Suprapubic skin (tissue), 4 donors: ENCODE results near the gene ATP8B1. TPM values are rescaled to one million over a fixed set of nuclear protein-coding genes. Genes with fewer than 3 reads are reported as not detected.
"Not testable (repeated sequence)": the region's sequence is repeated elsewhere in the genome, so short reads cannot be mapped to it uniquely, and the experiment has no call there.

Experiments used
- DNase-seq, 2 donors: peaks; one replicate each; pipeline ENCODE4 v3.0.0-alpha.2; 2019; ENCODE audit warnings: low spot score in 2 of 2
- H3K27ac ChIP-seq: fragments of 200-600 bp; sonication (generic); one replicate; pipeline ENCODE4 v1.5.1; 2019
- H3K27me3 ChIP-seq: fragments of 200-600 bp; sonication (generic); one replicate; pipeline ENCODE4 v1.5.1; 2019
- H3K36me3 ChIP-seq: fragments of 200-600 bp; sonication (generic); one replicate; pipeline ENCODE4 v1.5.1; 2019
- H3K4me1 ChIP-seq: fragments of 200-600 bp; sonication (generic); one replicate; pipeline ENCODE4 v1.5.1; 2019
- H3K4me3 ChIP-seq: fragments of 200-600 bp; sonication (generic); one replicate; pipeline ENCODE4 v1.5.1; 2019; ENCODE audit warnings: mild to moderate bottlenecking
- H3K9me3 ChIP-seq: fragments of 200-600 bp; sonication (generic); one replicate; pipeline ENCODE4 v1.5.1; 2019
- CTCF ChIP-seq, 2 donors: fragments of 200-600 bp in 1 of 2; fragments of 450-650 bp in 1 of 2; sonication (generic) in 1 of 2; IDR thresholded peaks; one replicate each; pipeline ENCODE4 v1.5.1; 2016 to 2019; ENCODE audit warnings: antibody characterized with exemption in 2 of 2, mild to moderate bottlenecking in 1 of 2, moderate library complexity in 1 of 2
- EP300 ChIP-seq: sonication (generic); formaldehyde crosslinking; IDR thresholded peaks from one replicate; pipeline ENCODE4 v1.6.1; 2017; ENCODE audit warnings: antibody characterized with exemption
- POLR2A ChIP-seq, 2 donors: fragments of 450-650 bp; IDR thresholded peaks; one replicate each; pipeline ENCODE4 v1.6.1; 2017; ENCODE audit warnings: antibody characterized with exemption in 2 of 2, mild to moderate bottlenecking in 2 of 2, moderate library complexity in 2 of 2
- POLR2AphosphoS5 ChIP-seq, 3 donors: sonication (generic); formaldehyde crosslinking; IDR thresholded peaks; one replicate each; pipeline ENCODE4 v1.6.1; 2017; ENCODE audit warnings: antibody characterized with exemption in 3 of 3
- whole genome bisulfite sequencing: methylation state at CpG from one replicate; pipeline ENCODE4 v1.1.5; 2018; 5-methylcytosine and 5-hydroxymethylcytosine counted together
- total RNA-seq, 4 donors: library from RNA; depleted of rRNA; stranded (reverse); fragments of >200 nt; gene quantifications; one replicate each; pipeline ENCODE4 v1.1.0, GENCODE V29; 2016

Gene ATP8B1
- total RNA-seq, 4 donors from 2014 or later, result 21.5 to 59.1 (median 26.0) TPM

- H3K4me3 ChIP-seq, result no peak overlapping the region
- no peaks in the 10 kb centered on the region for H3K27me3 ChIP-seq
- no peak overlapping the region for H3K27ac ChIP-seq
- no peaks in the 10 kb centered on the region for H3K4me1 ChIP-seq
- no peaks in the 10 kb centered on the region for H3K9me3 ChIP-seq
- TF ChIP-seq EP300 (no peak), POLR2AphosphoS5 (IDR thresholded peaks at IDR 0.05) (no peak), POLR2A (IDR thresholded peaks at IDR 0.05) (no peak), CTCF (IDR thresholded peaks at IDR 0.05) (no peak)
- H3K36me3 ChIP-seq, result no peaks in the 10 kb centered on the region
- WGBS, result 81% methylated on average over 11 of the region's 11 CpGs
- DNase-seq, result no peak
These were observed 24.5 kb upstream of the ATP8B1 start for GRCh38 chr18:57827646-57828045.

- H3K27ac ChIP-seq, result no peak overlapping the region
- H3K4me1 ChIP-seq, result no peaks in the 10 kb centered on the region
- H3K9me3 ChIP-seq, result no peaks in the 10 kb centered on the region
- DNase-seq, result no peak
- H3K27me3 ChIP-seq, result no peaks in the 10 kb centered on the region
- H3K36me3 ChIP-seq, result no peaks in the 10 kb centered on the region
- TF ChIP-seq POLR2AphosphoS5 (IDR thresholded peaks at IDR 0.05) (no peak), CTCF (IDR thresholded peaks at IDR 0.05) (no peak), POLR2A (IDR thresholded peaks at IDR 0.05) (no peak), EP300 (no peak)
- H3K4me3 ChIP-seq, result no peak overlapping the region
- WGBS, result 89% methylated on average over 1 of the region's 1 CpG
These were observed 23.1 kb upstream of the ATP8B1 start for GRCh38 chr18:57826252-57826651.

- not testable (repeated sequence) for H3K4me1 ChIP-seq, H3K27ac ChIP-seq, H3K9me3 ChIP-seq, H3K4me3 ChIP-seq, H3K27me3 ChIP-seq, H3K36me3 ChIP-seq, DNase-seq
- 96% methylated on average over 2 of the region's 2 CpGs for WGBS
These were observed 17.5 kb upstream of the ATP8B1 start for GRCh38 chr18:57820583-57820982.

GRCh38 chr18:57819671-57820460, 16.8 kb upstream of the ATP8B1 start:
- Histone ChIP-seq H3K27ac (no peak overlapping the region), H3K4me1 (no peaks in the 10 kb centered on the region), H3K9me3 (no peaks in the 10 kb centered on the region), H3K27me3 (no peaks in the 10 kb centered on the region), H3K4me3 (no peak overlapping the region), H3K36me3 (no peaks in the 10 kb centered on the region)
- DNase-seq, result no peak
- 33% methylated on average over 10 of the region's 10 CpGs for WGBS
- TF ChIP-seq CTCF (IDR thresholded peaks at IDR 0.05), result no peak
- no peak for TF ChIP-seq POLR2AphosphoS5 (IDR thresholded peaks at IDR 0.05)
- no peak for TF ChIP-seq EP300
- TF ChIP-seq POLR2A (IDR thresholded peaks at IDR 0.05), result no peak

GRCh38 chr18:57819119-57819518, 16.0 kb upstream of the ATP8B1 start:
- no peak for DNase-seq
- WGBS, result 90% methylated on average over 3 of the region's 3 CpGs
- no peaks in the 10 kb centered on the region for H3K27me3 ChIP-seq
- no peaks in the 10 kb centered on the region for H3K36me3 ChIP-seq
- no peak overlapping the region for H3K27ac ChIP-seq
- no peaks in the 10 kb centered on the region for H3K9me3 ChIP-seq
- H3K4me3 ChIP-seq, result no peak overlapping the region
- no peak for TF ChIP-seq POLR2AphosphoS5 (IDR thresholded peaks at IDR 0.05)
- no peak for TF ChIP-seq EP300
- no peak for TF ChIP-seq POLR2A (IDR thresholded peaks at IDR 0.05)
- no peaks in the 10 kb centered on the region for H3K4me1 ChIP-seq

GRCh38 chr18:57816208-57816954, 13.3 kb upstream of the ATP8B1 start:
- no peak overlapping the region for H3K4me3 ChIP-seq
- no peaks in the 10 kb centered on the region for H3K36me3 ChIP-seq
- no peaks in the 10 kb centered on the region for H3K9me3 ChIP-seq
- 69% methylated on average over 10 of the region's 10 CpGs for WGBS
- no peak overlapping the region for H3K27ac ChIP-seq
- no peaks in the 10 kb centered on the region for H3K27me3 ChIP-seq
- DNase-seq, result no peak
- H3K4me1 ChIP-seq, result no peaks in the 10 kb centered on the region
- no peak for TF ChIP-seq EP300
- no peak for TF ChIP-seq POLR2A (IDR thresholded peaks at IDR 0.05)
- TF ChIP-seq POLR2AphosphoS5 (IDR thresholded peaks at IDR 0.05), result no peak
- no peak for TF ChIP-seq CTCF (IDR thresholded peaks at IDR 0.05)
